Activated T-helper 1 cell treated with anti-CD3 and anti-CD28 coated beads, Interleukin-2, amount 50 U/mL, for 16 hours (primary cell): Measurements from ENCODE around the gene MYO18A.

Source experiments
- DNase-seq, 2 donors: peaks; one replicate each; pipeline ENCODE4 v3.0.0-alpha.2; 2020; ENCODE audit warnings: low read depth in 1 of 2, low spot score in 1 of 2

Gene MYO18A

GRCh38 chr17:29058391-29058790 is 121.8 kb downstream of the MYO18A start:
- no peak for DNase-seq

- DNase-seq = no peak
These were observed 122.8 kb downstream of the MYO18A start for GRCh38 chr17:29057361-29057760.

GRCh38 chr17:29054835-29055234 is 125.4 kb downstream of the MYO18A start:
- DNase-seq = no peak

- no peak for DNase-seq
These were observed 128.5 kb downstream of the MYO18A start for GRCh38 chr17:29051731-29052130.

GRCh38 chr17:29051194-29051593 is 129.0 kb downstream of the MYO18A start:
- no peak for DNase-seq

- DNase-seq = no peak
These were observed 130.0 kb downstream of the MYO18A start for GRCh38 chr17:29050176-29050575.

GRCh38 chr17:29049541-29050145 is 130.6 kb downstream of the MYO18A start:
- DNase-seq = no peak

GRCh38 chr17:29048440-29049368 is 131.5 kb downstream of the MYO18A start:
- no peak for DNase-seq

GRCh38 chr17:29046473-29046839 is 133.7 kb downstream of the MYO18A start:
- DNase-seq = no peak

GRCh38 chr17:29045734-29046472 is 134.3 kb downstream of the MYO18A start:
- no peak for DNase-seq

GRCh38 chr17:29045026-29045425 is 135.2 kb downstream of the MYO18A start:
- DNase-seq = no peak

- no peak for DNase-seq
These were observed 136.6 kb downstream of the MYO18A start for GRCh38 chr17:29043539-29044145.

GRCh38 chr17:29042679-29043538 is 137.3 kb downstream of the MYO18A start, which contains the start of gene PIPOX:
Gene PIPOX (plus strand): TSS chr17:29043141. CDS start chr17:29043226, 85 bp downstream.
- DNase-seq = no peak

GRCh38 chr17:29042026-29042678 is 138.0 kb downstream of the MYO18A start:
- no peak for DNase-seq

GRCh38 chr17:29041571-29041970 is 138.6 kb downstream of the MYO18A start:
- no peak for DNase-seq

- no peak for DNase-seq
These were observed 139.1 kb downstream of the MYO18A start for GRCh38 chr17:29041091-29041490.

GRCh38 chr17:29039764-29040598 is 140.2 kb downstream of the MYO18A start:
- no peak for DNase-seq

GRCh38 chr17:29038085-29038795 is 142.0 kb downstream of the MYO18A start:
- DNase-seq = no peak
